GM06990 (cell line): ENCODE data around the gene TNNI3.

Experiments used
- DNase-seq: peaks from one replicate; pipeline ENCODE4 v3.0.0-alpha.2; 2011; ENCODE audit not compliant: insufficient read length; ENCODE audit errors: extremely low read depth
- H3K27me3 ChIP-seq: replicated peaks from 2 replicates; pipeline ENCODE4 v1.6.0; 2011; ENCODE audit warnings: low read length; ENCODE audit not compliant: control insufficient read depth, insufficient read depth
- H3K36me3 ChIP-seq: 2 replicates; pipeline ENCODE4 v1.5.1; 2011; ENCODE audit warnings: low read length; ENCODE audit not compliant: control insufficient read depth, insufficient read depth
- H3K4me3 ChIP-seq: replicated peaks from 2 replicates; pipeline ENCODE4 v1.5.1; 2011; ENCODE audit warnings: low read depth, mild to moderate bottlenecking, control low read depth, low read length
- CTCF ChIP-seq: IDR thresholded peaks from 2 replicates; pipeline ENCODE4 v1.5.1; 2011; ENCODE audit warnings: low read length, control low read depth, mild to moderate bottlenecking, inconsistent platforms; ENCODE audit not compliant: insufficient read depth, poor library complexity, severe bottlenecking

Gene TNNI3

GRCh38 chr19:55196803-55197202 is 39.3 kb upstream of the TNNI3 start:
- TF ChIP-seq CTCF: no peak
- DNase-seq: no peak

GRCh38 chr19:55193481-55193880 is 35.9 kb upstream of the TNNI3 start:
- H3K4me3 ChIP-seq: no peak overlapping the region
- TF ChIP-seq CTCF: no peak
- no peak for DNase-seq
- H3K27me3 ChIP-seq: no peaks in the 10 kb centered on the region
- H3K36me3 ChIP-seq: no peaks in the 10 kb centered on the region

More at GRCh38 chr19:55196803-55197202, 39.3 kb upstream of the TNNI3 start:
- no peaks in the 10 kb centered on the region for H3K27me3 ChIP-seq
- no peaks in the 10 kb centered on the region for H3K36me3 ChIP-seq
- H3K4me3 ChIP-seq: no peak overlapping the region

- Histone ChIP-seq H3K27me3 (no peaks in the 10 kb centered on the region; the same call in 1 of the 2 replicates), H3K36me3 (no peaks in the 10 kb centered on the region), H3K4me3 (no peak overlapping the region)
- DNase-seq: no peak
- TF ChIP-seq CTCF: no peak
These were observed 31.9 kb upstream of the TNNI3 start for GRCh38 chr19:55189403-55189835.

- H3K4me3 ChIP-seq: no peak overlapping the region
- no peak for TF ChIP-seq CTCF
- H3K27me3 ChIP-seq: no peaks in the 10 kb centered on the region; the same call in 1 of the 2 replicates
- no peaks in the 10 kb centered on the region for H3K36me3 ChIP-seq
- DNase-seq: no peak
These were observed 31.1 kb upstream of the TNNI3 start for GRCh38 chr19:55188625-55189024.

- H3K27me3 ChIP-seq: no peaks in the 10 kb centered on the region; the same call in none of the 2 replicates
- no peak overlapping the region for H3K4me3 ChIP-seq
- H3K36me3 ChIP-seq: no peaks in the 10 kb centered on the region
- DNase-seq: no peak
- TF ChIP-seq CTCF: no peak
These were observed 28.5 kb upstream of the TNNI3 start for GRCh38 chr19:55186080-55186479.

- no peak for DNase-seq
These were observed 24.2 kb upstream of the TNNI3 start for GRCh38 chr19:55181740-55182139.

More at GRCh38 chr19:55181740-55182139, 24.2 kb upstream of the TNNI3 start:
- Histone ChIP-seq H3K4me3 (no peak overlapping the region), H3K27me3 (no peaks in the 10 kb centered on the region; the same call in none of the 2 replicates), H3K36me3 (no peaks in the 10 kb centered on the region)
- no peak for TF ChIP-seq CTCF
